ENCODE data around the gene MN1.
A peak's percentile ranks its signal among the peaks of the same experiment; 100 is the strongest.

MN1 gene

GRCh38 chr22:27799015-27799826, 2.3 kb downstream of the MN1 start:
- peak; percentile 72 for DNase-seq

- DNase-seq = no peak
These were observed 3.0 kb downstream of the MN1 start for GRCh38 chr22:27798511-27799014.

- no peak for DNase-seq
These were observed 3.8 kb downstream of the MN1 start for GRCh38 chr22:27797520-27798391.

GRCh38 chr22:27796829-27797519, 4.6 kb downstream of the MN1 start:
- DNase-seq = no peak

GRCh38 chr22:27795696-27796517, 5.6 kb downstream of the MN1 start:
- DNase-seq = no peak

- no peak for DNase-seq
These were observed 6.5 kb downstream of the MN1 start for GRCh38 chr22:27795053-27795452.

GRCh38 chr22:27794226-27794625, 7.3 kb downstream of the MN1 start:
- DNase-seq = no peak

- no peak for DNase-seq
These were observed 8.0 kb downstream of the MN1 start for GRCh38 chr22:27793576-27793975.

- no peak for DNase-seq
These were observed 8.9 kb downstream of the MN1 start for GRCh38 chr22:27792452-27793161.

- no peak for DNase-seq
These were observed 9.7 kb downstream of the MN1 start for GRCh38 chr22:27791859-27792241.

GRCh38 chr22:27791159-27791858, 10.2 kb downstream of the MN1 start:
- no peak for DNase-seq

GRCh38 chr22:27790376-27791158, 11.0 kb downstream of the MN1 start:
- no peak for DNase-seq

- DNase-seq = no peak
These were observed 12.9 kb downstream of the MN1 start for GRCh38 chr22:27788500-27789288.

GRCh38 chr22:27786965-27787364, 14.6 kb downstream of the MN1 start:
- DNase-seq = no peak

- no peak for DNase-seq
These were observed 15.1 kb downstream of the MN1 start for GRCh38 chr22:27786291-27786932.

GRCh38 chr22:27785831-27786230, 15.7 kb downstream of the MN1 start:
- DNase-seq = no peak

- no peak for DNase-seq
These were observed 17.5 kb downstream of the MN1 start for GRCh38 chr22:27784120-27784475.

GRCh38 chr22:27783436-27784119, 18.0 kb downstream of the MN1 start:
- DNase-seq = no peak
